ENCODE measurements around the gene CTBS. TPM values are rescaled to one million over a fixed set of nuclear protein-coding genes. Genes with fewer than 3 reads are reported as not detected.
"Not testable (repeated sequence)": the region's sequence is repeated elsewhere in the genome, so short reads cannot be mapped to it uniquely, and the experiment has no call there.

Gene CTBS, protein sequence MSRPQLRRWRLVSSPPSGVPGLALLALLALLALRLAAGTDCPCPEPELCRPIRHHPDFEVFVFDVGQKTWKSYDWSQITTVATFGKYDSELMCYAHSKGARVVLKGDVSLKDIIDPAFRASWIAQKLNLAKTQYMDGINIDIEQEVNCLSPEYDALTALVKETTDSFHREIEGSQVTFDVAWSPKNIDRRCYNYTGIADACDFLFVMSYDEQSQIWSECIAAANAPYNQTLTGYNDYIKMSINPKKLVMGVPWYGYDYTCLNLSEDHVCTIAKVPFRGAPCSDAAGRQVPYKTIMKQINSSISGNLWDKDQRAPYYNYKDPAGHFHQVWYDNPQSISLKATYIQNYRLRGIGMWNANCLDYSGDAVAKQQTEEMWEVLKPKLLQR
- 8.0 TPM for total RNA-seq

- DNase-seq: peak; percentile 77
Measured at GRCh38 chr1:84573967-84574842, at the start of gene CTBS. Gene CTBS, minus strand, starts transcription at chr1:84574440. Its CDS starts 25 bp downstream, at chr1:84574415.

- no peak for DNase-seq
Measured at GRCh38 chr1:84621553-84621952, 47.3 kb upstream of the CTBS start.

- peak; percentile 33 for DNase-seq
Measured at GRCh38 chr1:84620720-84621313, 46.6 kb upstream of the CTBS start.

GRCh38 chr1:84619383-84620102, 45.3 kb upstream of the CTBS start:
- DNase-seq: no peak

GRCh38 chr1:84617349-84617748, 43.1 kb upstream of the CTBS start:
- DNase-seq: no peak

DNA sequence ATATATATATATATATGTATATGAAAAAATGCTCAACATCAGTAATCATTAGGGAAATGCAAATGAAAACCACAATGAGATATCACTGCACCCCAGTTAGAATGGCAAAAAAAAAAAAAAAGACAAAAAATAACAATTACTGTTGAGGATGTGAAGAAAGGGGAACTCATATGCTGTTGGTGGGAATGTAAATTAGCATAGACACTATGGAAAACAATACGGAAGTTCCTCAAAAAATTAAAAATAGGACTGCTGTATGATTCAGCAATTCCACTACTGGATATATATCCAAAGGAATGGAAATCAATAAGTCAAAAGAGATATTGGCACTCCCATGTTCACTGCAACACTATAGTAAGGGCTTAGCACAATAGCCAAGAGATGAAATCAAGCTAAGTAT, 41.5 kb upstream of the CTBS start:
- no peak for DNase-seq

DNA sequence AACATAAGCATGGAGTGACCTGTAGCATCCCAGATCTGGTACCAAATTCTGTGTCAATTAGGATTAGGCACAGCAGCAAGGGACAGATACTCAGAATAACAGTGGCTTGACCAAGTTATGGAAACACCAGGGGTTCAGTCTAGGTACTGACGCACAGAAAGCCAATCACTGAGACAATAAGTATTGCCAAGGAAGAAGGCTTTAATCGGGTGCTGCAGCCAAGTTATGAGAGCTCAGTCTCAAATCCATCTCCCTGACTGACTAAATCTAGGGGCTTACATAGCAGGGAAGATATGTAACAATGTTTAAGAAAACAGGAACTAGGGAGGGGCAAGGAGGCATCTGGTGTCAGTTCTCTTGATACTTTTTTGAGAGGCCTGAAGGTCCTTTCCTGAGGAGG, 39.6 kb upstream of the CTBS start:
- no peak for DNase-seq

DNA sequence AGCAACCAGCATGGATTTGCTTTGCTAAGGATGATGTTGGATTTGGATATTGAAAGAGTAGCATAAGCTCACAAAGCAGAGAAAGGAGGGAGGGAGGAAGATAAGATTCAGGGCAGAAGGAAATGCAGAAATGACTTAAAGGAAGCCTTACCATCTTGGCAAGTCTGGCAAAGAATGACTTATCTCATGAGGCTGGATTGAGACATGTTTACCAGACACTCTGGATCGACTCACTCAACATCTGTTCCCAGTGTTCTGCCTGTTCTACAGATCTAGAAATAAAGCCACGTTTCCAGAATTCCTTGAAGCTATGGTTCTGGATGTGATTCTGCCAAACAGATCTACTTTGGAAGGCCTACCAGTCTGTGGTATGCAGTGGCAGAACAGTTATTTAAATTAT, 38.8 kb upstream of the CTBS start:
- no peak for DNase-seq

DNA sequence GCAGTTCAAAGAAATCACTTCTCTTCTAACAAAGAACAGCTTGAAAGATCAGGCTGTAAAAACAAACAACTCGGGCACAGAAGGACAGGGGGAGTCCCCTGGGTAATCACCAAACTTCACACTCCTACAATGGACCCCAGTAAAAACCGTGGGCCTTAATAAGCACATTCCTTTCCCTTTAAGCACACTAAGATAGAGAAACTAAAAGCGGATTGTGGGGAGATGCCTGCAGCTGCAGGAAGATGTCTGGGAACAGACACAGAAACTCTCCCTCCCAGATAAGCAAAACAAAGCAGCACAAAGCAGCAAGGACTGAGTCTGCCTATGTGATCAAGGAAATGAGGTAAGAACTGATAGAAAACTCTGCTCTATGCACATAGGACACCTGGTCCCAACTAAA, 37.6 kb upstream of the CTBS start:
- no peak for DNase-seq

DNA sequence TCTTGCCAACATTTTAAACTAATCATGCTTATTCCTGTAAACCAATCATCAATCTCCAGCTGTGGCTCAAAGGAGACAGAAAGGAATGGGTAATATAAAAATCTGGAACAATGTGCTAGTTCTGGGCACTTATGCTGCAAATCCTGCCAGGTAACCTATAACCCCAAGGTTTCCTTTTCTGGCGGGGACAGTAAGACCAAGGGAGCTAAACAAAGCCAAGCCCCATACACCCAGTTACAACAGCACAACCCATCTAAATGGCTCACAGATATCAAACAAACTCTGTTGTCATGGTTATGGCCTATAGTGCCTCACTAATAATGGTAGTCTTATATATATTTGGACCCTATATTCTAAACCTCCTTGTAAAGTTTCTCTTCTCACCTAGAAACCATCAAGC, 36.9 kb upstream of the CTBS start:
- no peak for DNase-seq

GRCh38 chr1:84606977-84607376, 32.7 kb upstream of the CTBS start:
- DNase-seq: no peak

DNA sequence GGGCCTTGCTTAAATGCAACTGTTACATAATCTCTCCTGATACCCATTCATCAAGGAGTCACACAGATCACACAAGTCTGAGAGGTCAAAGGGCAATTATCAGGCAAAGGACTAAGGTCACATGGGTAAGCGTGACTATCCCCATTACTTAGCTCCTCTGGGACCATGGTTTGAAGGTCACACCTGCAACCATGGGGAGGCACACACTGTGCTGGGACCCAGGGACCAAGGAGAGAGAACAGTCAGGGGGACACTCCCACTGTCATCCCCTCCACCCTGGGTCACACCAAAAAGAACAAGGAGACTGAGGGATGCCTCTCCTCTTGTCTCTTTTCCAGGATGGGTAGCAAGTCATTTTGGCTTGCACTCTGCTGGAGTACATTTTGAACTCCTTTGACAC, 30.9 kb upstream of the CTBS start:
- no peak for DNase-seq

DNA sequence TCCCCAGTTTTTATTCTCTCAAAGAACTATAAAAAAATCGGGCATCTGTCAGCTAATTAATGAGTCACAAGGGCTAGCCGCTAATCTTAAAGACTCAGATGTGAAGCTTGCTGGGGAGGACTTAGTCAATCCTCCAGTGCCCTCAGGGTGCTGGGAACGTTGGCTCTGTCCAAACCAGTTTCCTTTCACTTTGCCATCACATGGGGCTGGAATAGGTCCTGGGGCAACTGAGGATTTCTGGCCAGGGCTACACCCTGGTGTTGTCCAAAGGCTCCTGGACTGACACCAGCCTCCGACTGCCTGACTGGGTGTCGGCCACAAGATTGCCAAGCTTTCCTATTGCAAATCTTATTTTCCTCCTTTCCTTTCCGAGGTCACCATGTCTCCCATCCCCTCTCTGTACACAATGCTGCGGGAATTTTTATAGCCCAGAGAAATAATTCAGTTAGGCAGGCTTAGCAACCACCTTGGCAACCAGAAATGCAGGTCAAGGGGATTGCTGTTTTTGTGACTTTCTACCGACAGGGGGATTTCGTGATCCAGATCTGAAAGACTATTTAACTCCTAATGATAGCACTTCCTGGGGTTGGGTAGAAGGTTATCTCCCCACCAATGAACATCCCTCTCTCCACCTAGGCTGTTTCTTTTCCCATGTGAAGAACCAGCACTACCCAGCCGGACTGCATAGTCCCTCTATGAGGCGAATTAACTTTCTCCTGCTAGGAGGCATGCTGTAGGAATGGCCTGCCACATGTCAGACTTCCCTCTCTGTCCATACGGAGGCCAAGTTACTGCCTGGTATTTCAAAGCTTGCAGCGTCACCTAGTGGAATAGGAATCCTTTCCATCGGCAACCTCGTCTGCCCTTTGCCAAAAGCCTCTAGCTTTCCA, 29.9 kb upstream of the CTBS start:
- no peak for DNase-seq

- no peak for DNase-seq
Measured at GRCh38 chr1:84603223-84603622, 29.0 kb upstream of the CTBS start.

DNA sequence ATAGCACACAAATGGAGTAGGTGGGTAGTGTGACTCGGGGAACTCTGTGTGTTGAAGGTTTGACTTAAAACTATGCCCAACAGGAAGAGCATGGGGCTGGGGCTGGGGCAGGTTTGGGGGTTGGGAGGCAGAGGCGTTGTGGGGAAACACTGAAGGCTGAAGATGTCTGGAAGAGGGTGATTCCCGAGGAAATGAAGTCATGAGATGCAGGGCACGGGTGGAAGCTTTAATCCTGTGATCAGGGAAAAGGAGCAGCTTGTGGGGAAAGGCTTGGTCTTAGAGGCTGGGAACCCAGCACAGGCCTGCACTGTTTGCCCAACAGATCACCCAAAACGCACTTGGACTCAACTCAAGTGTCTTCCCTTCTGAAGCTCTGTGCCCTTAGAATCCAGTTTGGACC, 26.6 kb upstream of the CTBS start:
- no peak for DNase-seq

GRCh38 chr1:84598846-84599741, 24.9 kb upstream of the CTBS start:
- DNase-seq: no peak

GRCh38 chr1:84598418-84598817, 24.2 kb upstream of the CTBS start:
- no peak for DNase-seq

- DNase-seq: no peak
Measured at GRCh38 chr1:84597011-84597410, 22.8 kb upstream of the CTBS start.

DNA sequence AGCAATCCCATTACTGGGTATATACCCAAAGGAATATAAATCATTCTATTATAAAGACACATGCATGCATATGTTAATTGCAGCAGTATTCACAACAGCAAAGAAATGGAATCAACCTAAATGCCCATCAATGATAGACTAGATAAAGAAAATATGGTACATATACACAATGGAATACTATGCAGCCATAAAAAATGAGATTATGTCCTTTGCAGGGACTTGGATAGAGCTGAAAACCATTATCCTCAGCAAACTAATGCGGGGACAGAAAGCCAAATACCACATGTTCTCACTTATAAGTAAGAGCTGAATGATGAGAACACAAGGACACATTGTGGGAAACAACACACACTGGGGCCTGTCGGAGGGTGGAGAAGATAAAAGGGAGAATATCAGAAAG, 20.7 kb upstream of the CTBS start:
- DNase-seq: not testable (repeated sequence)

DNA sequence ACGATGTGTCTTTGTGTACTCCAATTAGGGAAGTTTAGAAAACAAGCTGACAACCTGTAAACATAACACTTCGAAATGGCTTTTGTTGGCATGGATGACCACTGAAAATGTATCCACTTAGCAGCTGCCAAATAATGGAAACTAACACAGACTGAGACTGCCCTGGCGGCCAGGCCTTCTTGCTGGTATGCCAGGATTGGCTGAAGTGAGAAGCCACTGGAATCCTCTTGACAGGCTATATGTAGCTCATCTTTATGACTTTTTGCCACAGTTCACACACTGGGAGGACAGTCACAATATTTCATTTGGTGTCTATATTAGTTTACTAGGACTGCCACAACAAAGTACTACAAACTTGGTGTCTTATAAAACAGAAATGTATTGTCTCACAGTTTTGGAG, 12.9 kb upstream of the CTBS start:
- no peak for DNase-seq

All from skin of body (tissue), 2 donors.